ENCODE data around the gene COX6A1. TPM values are rescaled to one million over a fixed set of nuclear protein-coding genes. Genes with fewer than 3 reads are reported as not detected.

The COX6A1 gene
- total and polyA plus RNA-seq, 2 donors = 443 to 494 TPM

Other genes with a start within 250 kb of the COX6A1 start
- gene GCN1, start 243.4 kb upstream of the COX6A1 start, total RNA-seq = 34.5 TPM
- gene GCN1, start 243.4 kb upstream of the COX6A1 start, polyA plus RNA-seq = 22.4 TPM
- gene RPLP0, start 237.0 kb upstream of the COX6A1 start, total RNA-seq = 3,220 TPM
- gene RPLP0, start 237.0 kb upstream of the COX6A1 start, polyA plus RNA-seq = 2,741 TPM
- 7.2 TPM for gene PXN, start 172.4 kb upstream of the COX6A1 start, total RNA-seq
- gene PXN, start 172.4 kb upstream of the COX6A1 start, polyA plus RNA-seq = 112 TPM
- gene RNU4-2, start 146.2 kb upstream of the COX6A1 start, total RNA-seq = 19,743 TPM
- gene RNU4-2, start 146.2 kb upstream of the COX6A1 start, polyA plus RNA-seq = not detected
- 7,767 TPM for gene RNU4-1, start 144.9 kb upstream of the COX6A1 start, total RNA-seq
- not detected for gene RNU4-1, start 144.9 kb upstream of the COX6A1 start, polyA plus RNA-seq
- 2.8 TPM for gene SIRT4, start 135.8 kb upstream of the COX6A1 start, total RNA-seq
- 2.8 TPM for gene SIRT4, start 135.8 kb upstream of the COX6A1 start, polyA plus RNA-seq
- 0.09 TPM for gene PLA2G1B, start 110.3 kb upstream of the COX6A1 start, total RNA-seq
- 1.5 TPM for gene PLA2G1B, start 110.3 kb upstream of the COX6A1 start, polyA plus RNA-seq
- 0.05 TPM for gene MSI1, start 68.9 kb upstream of the COX6A1 start, total RNA-seq
- gene MSI1, start 68.9 kb upstream of the COX6A1 start, polyA plus RNA-seq = 0.25 TPM
- 34.8 TPM for gene TRIAP1, start 8.3 kb downstream of the COX6A1 start, total RNA-seq
- 50.3 TPM for gene TRIAP1, start 8.3 kb downstream of the COX6A1 start, polyA plus RNA-seq
- gene GATC, start 8.3 kb downstream of the COX6A1 start, total RNA-seq = 22.8 TPM
- 14.4 TPM for gene GATC, start 8.3 kb downstream of the COX6A1 start, polyA plus RNA-seq
- gene SRSF9, start 31.6 kb downstream of the COX6A1 start, total RNA-seq = 152 TPM
- 178 TPM for gene SRSF9, start 31.6 kb downstream of the COX6A1 start, polyA plus RNA-seq
- 248 TPM for gene DYNLL1, start 58.0 kb downstream of the COX6A1 start, total RNA-seq
- gene DYNLL1, start 58.0 kb downstream of the COX6A1 start, polyA plus RNA-seq = 410 TPM
- 32.6 TPM for gene COQ5, start 91.0 kb downstream of the COX6A1 start, total RNA-seq
- 47.5 TPM for gene COQ5, start 91.0 kb downstream of the COX6A1 start, polyA plus RNA-seq
- gene RNF10, start 96.2 kb downstream of the COX6A1 start, total RNA-seq = 44.8 TPM
- 165 TPM for gene RNF10, start 96.2 kb downstream of the COX6A1 start, polyA plus RNA-seq
- 55.4 TPM for gene POP5, start 143.3 kb downstream of the COX6A1 start, total RNA-seq
- gene POP5, start 143.3 kb downstream of the COX6A1 start, polyA plus RNA-seq = 95.1 TPM
- gene CABP1, start 202.5 kb downstream of the COX6A1 start, total RNA-seq = 0.24 TPM
- gene CABP1, start 202.5 kb downstream of the COX6A1 start, polyA plus RNA-seq = 1.0 TPM
- gene MLEC, start 249.0 kb downstream of the COX6A1 start, total RNA-seq = 52.0 TPM
- 18.5 TPM for gene MLEC, start 249.0 kb downstream of the COX6A1 start, polyA plus RNA-seq